A673 (cell line): ENCODE results near the gene LONP2.

Source experiments
- CTCF ChIP-seq: fragments of 300-800, 200-600 bp; sonication (generic); conservative IDR thresholded peaks from 2 replicates; pipeline ENCODE4 v1.5.1; 2017; ENCODE audit warnings: low read depth, mild to moderate bottlenecking, antibody characterized with exemption, low read length, moderate library complexity, mixed read lengths
- EZH2 ChIP-seq: fragments of 200-600 bp; sonication (generic); IDR thresholded peaks from 2 replicates; pipeline ENCODE4 v1.6.1; 2017; ENCODE audit warnings: borderline replicate concordance, low read depth, mild to moderate bottlenecking, mixed read lengths, antibody characterized with exemption, low read length; ENCODE audit not compliant: poor library complexity, severe bottlenecking

GRCh38 chr16:48287239-48287638, 43.1 kb downstream of the LONP2 start:
- TF ChIP-seq CTCF (no peak), EZH2 (no peak)
